Measurements from ENCODE around the gene KCNIP1.
"Not testable (repeated sequence)": the region's sequence is repeated elsewhere in the genome, so short reads cannot be mapped to it uniquely, and the experiment has no call there.

DNA sequence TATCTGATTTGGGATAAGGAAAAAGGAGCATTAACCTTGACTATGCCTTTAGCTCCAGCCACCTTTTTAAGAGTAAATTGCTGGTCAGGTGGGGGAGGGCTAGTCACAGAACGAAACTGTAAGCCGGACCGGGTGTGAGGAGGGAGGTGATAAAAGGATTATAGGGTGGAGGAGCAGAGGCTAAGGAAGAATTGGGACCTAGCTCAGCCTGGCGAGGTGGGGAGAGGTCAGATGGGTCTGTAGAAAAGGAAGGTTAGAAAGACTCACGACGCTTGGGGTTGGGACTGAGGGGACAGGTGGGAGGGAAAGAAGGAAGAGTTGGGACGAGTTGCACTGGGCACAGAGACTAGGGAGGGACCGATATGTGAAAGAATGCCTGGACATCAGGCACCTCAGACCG, 262.0 kb downstream of the KCNIP1 start:
- not testable (repeated sequence) for TF ChIP-seq EZH2 (IDR thresholded peaks at IDR 0.05); POLR2AphosphoS5 (IDR thresholded peaks at IDR 0.05; ENCODE audit: borderline replicate concordance, low read depth, low read length)
